SW480 (cell line): ENCODE results near the gene POMT2.

Source experiments
- DNase-seq: peaks from one replicate; pipeline ENCODE4 v3.0.0-alpha.2; 2016; ENCODE audit warnings: low spot score

POMT2 gene

DNA sequence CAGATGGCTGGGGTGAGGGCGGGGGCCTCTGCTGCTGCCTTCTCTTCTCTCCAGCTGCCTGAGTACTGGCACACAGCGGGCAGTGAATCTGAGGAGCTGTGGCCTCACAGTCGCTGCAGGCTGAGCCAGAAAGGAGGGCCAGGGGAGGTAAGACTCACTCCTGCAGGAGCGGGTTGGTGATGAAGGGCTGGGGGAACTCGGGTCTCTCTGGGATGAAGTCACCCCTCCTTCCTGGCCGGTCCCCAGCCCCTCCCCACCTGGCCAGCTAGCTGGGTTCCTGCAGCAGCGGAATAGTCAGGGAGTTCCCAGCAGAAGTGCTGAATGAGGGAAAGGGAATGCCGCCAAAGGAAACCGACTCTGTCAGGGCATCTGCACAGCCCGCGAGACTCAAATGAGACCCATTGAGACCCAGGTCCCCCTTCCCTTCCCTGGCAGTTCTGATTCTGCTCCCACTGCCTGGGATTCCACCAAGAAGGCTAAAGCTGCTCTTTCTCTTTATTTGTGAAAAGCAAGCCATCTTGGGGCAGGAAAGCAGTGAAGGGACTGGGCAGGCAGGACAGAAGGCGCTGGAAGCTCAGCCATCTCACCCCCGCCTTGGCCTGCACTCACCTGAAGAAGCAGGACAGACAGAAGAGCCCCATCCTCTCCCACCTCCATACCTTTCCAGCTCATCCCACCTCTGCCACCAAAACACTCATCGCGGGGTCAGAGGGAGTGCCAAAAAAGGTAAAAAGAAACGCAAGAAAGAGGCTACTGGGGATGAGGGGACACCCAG lies 54.9 kb downstream of the POMT2 start:
- DNase-seq: no peak

GRCh38 chr14:77265187-77265515 lies 55.5 kb downstream of the POMT2 start:
- no peak for DNase-seq

DNA sequence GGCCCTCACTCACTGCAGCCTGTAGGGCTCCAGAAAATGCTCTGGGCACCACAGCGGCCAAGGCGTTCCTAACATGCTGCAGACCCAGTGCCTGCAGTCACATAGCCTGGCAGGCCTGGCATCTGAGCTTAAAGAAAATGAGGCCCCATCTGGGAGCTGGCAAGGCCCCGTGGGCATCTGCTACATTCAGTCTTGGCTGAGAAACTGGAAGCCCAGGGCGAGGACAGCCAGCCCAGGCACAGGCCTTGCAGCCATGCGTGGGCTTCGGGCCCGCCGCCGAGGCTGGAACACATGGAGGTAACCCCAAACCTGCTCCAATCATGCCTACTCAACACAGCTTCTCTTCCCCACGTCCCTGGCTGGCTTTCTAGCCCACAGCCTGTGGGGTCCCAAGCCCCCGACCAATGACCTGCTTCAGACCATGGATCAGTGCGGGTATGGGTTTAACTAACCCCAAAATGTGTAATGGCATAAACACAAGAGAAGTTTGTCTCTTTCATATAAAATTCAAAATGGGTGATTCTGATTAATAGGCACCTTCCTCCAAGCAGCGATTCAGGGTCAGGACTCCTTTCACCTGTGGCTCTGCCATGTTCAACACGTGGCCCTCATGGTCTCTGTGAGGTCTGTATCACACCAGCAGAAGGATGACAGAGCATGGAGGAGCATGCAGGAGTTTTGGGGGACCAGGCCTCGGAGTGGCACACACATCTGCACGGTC lies 56.1 kb downstream of the POMT2 start:
- no peak for DNase-seq

DNA sequence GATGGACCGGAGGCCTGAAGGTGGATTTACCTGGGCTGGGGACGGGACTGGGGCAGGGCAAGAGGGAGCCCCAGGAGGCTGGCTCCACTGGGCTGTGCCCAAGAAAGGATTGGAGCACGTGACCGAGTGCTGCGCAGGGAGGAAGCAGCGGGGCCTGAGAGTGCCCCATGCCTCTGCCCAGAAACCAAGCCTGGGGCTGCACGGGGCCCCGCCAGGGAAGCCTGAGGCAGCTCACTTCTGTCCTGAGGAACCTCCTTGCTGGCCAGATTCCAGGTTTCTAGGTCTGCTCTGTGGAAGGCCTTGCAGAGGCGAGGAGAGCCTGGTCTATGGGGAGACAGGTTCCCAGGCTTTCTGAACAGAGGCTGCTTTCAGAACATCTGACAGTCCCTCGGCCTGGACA lies 60.1 kb downstream of the POMT2 start:
- no peak for DNase-seq

DNA sequence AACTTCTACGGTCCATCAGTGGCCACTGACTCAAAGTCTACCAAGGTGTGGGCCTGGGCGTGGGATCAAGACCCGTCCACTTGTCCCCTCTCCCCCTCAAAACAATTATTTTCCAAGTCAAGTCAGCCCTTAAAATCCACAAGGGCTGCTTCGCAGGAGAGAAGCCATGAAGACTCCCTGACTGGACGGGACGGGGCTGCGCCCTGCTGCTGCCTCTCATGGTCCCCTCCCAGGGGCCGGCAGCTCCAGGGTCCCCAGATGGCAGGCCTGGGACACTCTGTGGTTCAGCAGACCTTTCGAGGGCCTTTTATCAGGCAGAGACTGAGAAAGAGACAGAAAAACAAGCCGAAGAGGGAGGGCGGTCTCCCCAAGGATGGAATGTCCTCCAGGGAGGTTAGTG lies 60.5 kb downstream of the POMT2 start:
- DNase-seq: no peak

DNA sequence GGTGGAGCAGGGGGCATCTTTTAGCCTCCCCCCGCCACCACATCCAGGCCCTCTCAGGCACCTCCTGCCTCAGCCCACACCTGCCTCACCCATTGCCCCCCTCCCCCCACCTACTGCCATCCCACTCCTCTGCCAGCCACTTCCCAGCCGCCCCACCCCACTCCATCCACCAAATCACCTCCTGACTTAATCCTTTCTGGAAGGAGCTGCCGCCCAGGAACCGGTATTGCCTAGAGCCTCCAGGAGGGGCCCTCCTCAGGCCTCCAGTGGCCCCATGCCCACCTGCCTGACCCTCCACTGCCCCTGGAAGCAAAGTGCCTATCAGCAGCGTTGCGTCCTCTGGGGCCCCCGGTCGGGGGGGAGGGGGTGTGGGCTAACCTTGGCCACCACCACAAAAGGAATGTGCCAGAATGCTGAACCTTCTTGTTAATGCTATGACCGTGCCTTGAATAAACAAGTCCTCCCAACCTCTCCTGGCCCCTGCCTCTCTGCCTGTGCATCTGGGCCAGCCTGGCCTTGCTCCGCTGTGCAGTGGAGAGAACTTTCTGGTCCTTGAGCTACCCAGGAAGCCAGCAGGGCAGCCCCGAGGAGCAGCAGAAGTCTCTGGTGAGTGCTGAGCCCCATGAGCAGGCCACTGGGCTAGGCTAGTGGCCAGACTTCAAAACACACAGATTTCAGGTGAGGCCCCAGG lies 61.5 kb downstream of the POMT2 start:
- DNase-seq: no peak

DNA sequence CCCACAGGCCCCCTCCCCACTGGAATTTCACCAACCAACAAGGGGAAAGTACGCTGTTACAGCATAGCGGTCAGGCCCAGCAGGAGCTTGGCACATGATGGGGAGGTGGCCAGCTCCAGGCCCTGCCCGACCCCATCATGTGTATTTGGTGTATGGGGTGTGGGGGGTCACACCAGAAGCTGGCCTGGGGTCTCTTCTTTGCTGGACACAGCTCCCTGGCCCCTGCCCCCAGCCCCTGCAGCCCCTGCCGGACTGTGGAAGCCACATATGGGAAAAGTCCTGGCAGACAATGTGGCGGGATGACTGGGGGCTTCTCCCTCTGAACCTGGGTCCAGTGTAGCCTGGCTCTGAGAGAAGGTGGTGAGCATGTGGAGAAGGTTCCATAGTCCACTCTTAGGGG lies 62.1 kb downstream of the POMT2 start:
- DNase-seq: no peak

- no peak for DNase-seq
These were observed 63.0 kb downstream of the POMT2 start for GRCh38 chr14:77257700-77258099.

DNA sequence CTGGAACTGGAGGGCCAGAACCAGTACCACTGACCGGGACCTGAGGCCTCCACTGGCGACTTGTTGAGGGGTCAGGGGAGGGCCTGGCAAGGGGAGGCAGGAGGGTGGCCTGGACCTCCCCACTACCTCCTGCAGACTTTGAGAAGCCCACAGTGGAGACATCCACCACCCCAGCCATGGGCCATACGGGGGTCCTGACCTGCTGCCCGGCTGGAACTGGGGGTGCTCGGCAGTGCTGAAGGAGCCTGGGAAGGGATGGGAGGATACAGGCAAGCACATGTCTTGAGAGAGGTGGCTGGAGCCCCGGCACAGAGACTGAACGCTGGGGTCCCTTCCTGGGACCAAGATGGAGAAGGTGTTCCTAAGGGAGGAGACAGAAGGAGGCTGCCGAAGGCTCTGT lies 64.0 kb downstream of the POMT2 start:
- DNase-seq: no peak

GRCh38 chr14:77253333-77254190 lies 67.1 kb downstream of the POMT2 start:
- DNase-seq: no peak

- DNase-seq: no peak
These were observed 68.8 kb downstream of the POMT2 start for GRCh38 chr14:77251870-77252269.

DNA sequence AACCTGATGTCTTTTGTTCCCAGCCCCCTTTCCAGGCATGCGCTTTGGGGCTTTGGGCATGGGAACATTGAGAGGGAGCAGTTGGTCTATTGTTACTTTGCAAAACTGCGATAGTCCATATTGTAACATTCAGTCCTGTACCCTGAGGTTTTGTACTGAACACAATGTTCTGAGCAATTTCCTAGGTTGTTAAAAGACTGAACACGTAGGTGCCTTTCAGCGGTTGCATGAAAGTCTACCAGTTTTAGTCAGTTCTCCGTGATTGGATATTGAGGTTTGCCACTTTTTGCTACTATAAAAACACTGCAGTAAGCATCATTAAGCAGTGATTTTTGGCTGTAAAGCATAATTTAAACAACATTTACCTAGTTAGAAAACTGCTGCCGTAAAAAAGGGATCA lies 69.8 kb downstream of the POMT2 start:
- no peak for DNase-seq

- no peak for DNase-seq
These were observed 71.4 kb downstream of the POMT2 start for GRCh38 chr14:77249286-77249685.

GRCh38 chr14:77248666-77249065 lies 72.0 kb downstream of the POMT2 start:
- DNase-seq: no peak

- DNase-seq: no peak
These were observed 73.9 kb downstream of the POMT2 start for GRCh38 chr14:77246784-77247183.

DNA sequence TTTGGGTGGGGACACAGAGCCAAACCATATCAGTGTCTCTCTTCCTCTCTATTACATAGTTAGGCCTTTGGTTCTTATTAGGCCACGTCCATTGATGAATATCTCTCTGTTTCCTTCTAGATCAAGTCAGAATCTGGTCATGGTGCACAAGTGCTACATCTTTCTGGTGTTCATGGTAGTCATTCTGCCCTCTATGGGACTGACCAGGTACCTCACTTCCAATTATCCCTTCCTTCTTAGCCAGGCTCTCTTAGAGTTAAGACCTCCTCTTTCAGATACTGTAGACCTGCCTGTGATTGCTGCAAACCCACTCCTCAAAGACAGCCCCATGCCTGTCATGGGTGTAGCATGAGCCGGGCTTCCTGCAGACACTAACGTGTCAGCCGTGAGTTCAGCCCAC lies 74.9 kb downstream of the POMT2 start:
- no peak for DNase-seq

DNA sequence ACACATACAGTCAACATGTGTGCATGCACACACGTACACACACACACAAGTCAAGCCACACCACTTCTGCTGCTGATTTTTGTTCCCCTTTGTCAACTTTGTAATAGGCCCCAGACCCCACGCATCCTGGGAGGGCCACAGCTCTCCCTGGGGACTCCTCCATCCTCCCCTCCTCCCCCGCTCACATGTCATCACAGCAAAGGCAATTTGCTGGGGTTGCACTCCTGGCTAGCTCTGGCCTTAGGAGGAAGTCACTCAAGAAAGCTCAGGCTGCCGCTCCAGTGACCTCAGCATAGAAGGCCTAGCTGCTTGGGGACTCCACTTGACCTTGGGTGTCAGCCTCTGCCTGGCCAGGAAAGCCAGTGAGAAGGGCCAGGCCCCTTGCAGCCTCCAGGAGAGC lies 76.8 kb downstream of the POMT2 start:
- no peak for DNase-seq

DNA sequence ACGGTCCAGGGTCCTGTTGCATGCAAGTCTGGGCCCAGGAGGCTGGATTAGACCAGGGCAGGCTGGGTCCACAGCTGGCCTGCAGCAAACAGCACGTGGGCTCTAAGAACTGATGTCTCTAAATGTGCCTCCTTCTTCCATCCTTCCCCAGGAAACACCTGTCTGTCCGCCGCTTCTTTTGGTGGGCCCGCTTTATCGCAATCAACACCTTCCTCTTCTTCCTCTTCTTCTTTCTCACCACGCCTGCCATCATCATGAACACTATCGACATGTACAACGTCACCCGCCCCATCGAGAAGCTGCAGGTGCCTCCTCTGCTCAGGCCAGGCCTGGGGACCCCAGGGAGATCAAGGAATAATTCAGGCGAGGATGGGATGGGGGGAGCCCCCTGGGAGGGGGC lies 77.9 kb downstream of the POMT2 start:
- DNase-seq: no peak

DNA sequence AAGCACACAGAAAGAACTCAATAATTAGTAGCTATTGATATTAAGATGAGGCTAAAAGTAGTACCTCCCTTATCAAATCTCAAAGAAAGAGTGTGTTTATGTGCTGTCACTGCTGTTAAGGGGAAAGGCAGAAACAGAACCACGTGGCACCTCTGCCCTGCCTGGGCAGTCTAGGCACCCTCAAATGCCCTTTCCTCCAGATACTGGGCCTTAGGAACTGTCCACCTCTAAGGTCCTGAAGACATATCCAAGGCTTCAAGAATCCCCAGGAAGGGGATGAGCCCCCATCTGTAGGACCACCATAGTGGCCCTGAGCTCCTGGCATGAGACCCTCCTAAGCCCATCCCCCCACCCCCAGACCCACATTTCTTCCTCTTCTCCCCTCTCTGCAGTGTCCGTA lies 78.7 kb downstream of the POMT2 start:
- DNase-seq: no peak

DNA sequence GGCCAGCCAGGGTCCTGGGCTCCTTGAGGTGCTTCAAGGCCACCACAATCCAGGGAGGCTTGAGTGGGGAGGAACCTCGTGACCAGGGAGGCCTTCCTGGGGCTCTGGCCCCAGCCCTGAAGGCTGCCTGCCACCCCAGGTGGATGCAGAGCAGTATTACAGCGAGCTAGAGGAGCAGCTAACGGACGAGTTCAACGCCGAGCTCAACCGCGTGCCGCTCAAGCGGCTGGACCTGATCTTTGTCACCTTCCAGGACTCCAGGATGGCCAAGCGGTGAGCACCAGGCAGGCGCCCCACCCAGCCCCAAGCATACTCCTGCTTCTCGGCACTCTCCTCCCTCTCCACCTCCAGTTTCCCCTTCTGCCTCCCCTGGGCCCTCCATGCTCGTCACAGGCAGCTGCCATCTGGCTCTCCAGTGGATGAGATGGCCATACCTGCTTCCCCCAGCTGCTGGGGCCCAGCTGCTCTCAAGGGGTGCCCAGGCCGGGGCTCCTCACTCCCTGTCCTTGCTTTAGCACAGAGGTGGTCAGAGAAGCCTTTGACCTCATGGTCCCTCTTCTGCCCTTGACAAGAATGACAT lies 80.3 kb downstream of the POMT2 start:
- DNase-seq: no peak

- no peak for DNase-seq
These were observed 81.3 kb downstream of the POMT2 start for GRCh38 chr14:77239412-77239811.

GRCh38 chr14:77238996-77239395 lies 81.7 kb downstream of the POMT2 start:
- DNase-seq: no peak
